HL-60/S4 treated with phorbol 12-myristate 13-acetate at 8.2 ng/mL for 4 days and 3 days (cell line): ENCODE measurements around the gene MSANTD2.
"Not testable (repeated sequence)": the region's sequence is repeated elsewhere in the genome, so short reads cannot be mapped to it uniquely, and the experiment has no call there.

ENCODE experiments used
- in situ Hi-C: fragments of 300-500 bp; cut with MboI; formaldehyde crosslinking; loops from 2 replicates; pipeline ENCODE4 v1.15.0; 2022; ENCODE audit warnings: low sequenced_read_pairs

The MSANTD2 gene

GRCh38 chr11:124784051-124784450 lies 16.2 kb downstream of the MSANTD2 start:
- in situ Hi-C loops = no loop called here

GRCh38 chr11:124783002-124783401 lies 17.2 kb downstream of the MSANTD2 start:
- in situ Hi-C loops = no loop called here

- in situ Hi-C loops = no loop called here
Observed at GRCh38 chr11:124779568-124779967, 20.6 kb downstream of the MSANTD2 start.

DNA sequence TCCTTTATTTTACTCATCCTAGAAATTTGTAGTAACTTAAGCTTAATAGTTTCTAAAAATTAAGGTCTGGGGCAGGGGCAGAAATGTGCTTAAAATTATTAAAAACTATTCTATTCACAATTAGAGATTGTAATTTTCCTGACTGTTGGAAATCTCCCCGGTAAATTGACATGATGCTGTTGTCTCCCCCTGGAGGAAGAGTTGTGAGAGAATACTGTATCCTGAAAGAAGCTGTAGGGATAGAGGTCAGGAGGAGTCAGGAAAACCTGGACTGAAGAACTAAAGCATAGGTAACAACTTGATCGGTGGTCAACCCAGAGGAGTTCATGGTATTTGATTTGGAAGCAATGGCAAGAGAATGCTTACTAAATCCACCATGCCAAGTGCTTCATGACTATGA lies 21.9 kb downstream of the MSANTD2 start:
- in situ Hi-C loops = no loop called here

- in situ Hi-C loops = no loop called here
Observed at GRCh38 chr11:124776865-124777645, 23.2 kb downstream of the MSANTD2 start.

GRCh38 chr11:124770959-124771358 lies 29.2 kb downstream of the MSANTD2 start:
- in situ Hi-C loops = not testable (repeated sequence)

- in situ Hi-C loops = no loop called here
Observed at GRCh38 chr11:124769806-124770774, 30.1 kb downstream of the MSANTD2 start.

DNA sequence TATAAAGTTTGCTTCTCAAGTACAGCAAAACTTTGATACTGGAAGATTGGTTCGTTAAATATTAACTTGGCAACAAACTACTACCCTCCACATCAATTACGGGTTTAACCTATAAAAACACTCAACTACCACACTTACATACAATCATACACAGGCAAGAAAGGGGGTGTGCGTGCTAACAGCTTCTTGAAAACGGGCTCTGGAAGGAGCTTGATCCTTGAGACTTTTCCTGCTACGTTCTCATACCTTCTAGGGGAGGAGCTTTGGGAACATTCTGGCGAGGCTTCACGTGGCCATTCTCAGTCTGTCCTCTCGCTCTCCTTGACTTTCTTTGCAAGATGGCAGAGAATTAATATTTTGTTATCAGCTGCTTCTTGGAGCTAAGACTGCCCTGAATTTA lies 31.3 kb downstream of the MSANTD2 start:
- in situ Hi-C loops = no loop called here

DNA sequence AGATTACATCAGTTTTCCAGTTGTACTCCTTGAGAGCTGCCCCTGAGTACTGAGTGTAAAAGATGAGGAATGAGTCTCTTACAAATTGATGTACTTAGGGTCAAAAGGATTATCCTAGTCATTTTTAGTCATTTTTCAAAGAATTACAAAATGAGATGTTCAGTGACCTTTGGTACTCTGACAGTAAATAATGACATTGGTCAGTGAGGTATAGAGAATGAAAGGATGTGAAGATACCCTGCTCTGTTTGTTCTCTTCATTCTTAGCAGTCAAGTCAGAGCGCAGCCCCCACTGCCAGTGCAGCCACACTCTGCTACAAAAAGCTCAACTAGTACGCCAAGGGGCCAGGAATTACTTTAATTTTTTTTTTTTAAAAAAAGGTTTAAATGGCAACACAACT lies 34.0 kb downstream of the MSANTD2 start:
- in situ Hi-C loops = no loop called here

DNA sequence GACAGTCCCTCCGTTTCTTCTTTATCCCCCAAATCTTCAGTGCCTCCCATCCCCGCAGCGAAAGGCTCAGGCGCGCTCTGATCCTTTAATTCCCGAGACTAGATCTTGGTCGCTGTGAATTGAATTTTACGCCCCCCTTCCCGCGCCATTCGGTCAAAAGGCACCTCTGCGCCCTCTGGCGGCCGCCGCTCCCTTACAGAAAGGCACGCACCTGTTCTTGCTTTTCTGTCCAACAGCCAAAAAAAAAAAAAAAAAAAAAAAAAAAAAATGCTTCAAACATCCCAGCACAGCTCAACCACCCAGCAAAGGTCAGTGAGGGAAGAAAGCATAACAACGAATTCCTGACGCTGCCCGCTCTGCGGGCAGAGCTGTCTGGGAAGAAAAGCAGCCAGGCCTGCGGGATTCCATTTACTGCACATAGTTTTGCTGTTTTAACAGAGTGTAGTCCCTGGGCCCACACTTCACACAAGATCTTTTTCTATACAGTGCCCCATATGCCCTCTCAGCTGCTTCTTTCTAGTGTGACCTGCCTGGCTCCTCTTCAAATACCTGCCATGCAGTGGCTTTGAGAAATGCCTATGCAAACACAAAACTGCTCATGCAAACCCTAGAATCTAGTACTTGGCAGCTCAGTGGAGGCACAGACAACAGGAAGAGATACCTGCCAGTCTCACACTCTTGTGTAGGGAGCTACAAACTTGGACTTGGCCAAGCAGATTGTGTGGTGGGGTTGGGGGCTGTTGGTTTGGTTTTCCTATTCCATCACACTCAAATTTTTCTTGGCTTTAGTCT lies 36.9 kb downstream of the MSANTD2 start:
- in situ Hi-C loops = no loop called here

GRCh38 chr11:124762624-124763155 lies 37.5 kb downstream of the MSANTD2 start:
- in situ Hi-C loops = no loop called here

DNA sequence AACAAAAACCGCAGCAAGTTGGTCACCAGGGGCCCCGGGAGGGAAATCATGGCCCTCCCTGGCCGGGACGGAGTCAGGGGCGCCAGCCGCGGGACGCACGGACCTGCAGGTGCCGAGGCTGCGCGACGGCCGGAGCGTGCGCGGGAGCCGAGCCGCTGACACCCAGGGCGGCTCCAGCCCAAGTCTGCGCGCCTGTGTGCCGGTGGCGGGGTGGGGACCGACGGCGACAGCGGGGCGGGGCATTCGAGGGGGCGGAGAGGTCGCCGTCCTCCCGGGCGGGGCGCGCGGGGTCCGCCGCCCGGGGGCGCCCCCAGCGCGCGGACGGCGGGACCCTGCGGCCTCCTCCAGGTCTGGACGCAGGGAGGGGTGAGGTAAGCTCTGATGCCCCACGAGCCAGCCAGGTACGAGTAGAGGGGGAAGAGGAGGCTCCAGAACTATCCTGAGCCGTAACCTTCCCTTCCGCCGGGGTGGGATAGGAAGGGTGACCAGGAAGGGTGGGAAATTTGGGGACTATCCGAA lies 38.0 kb downstream of the MSANTD2 start, which contains the start of gene ESAM:
TSS of gene ESAM (minus strand) at position 186 of the 519 bp plus-strand sequence. CDS start at position 50, 136 bp downstream.
- in situ Hi-C loops = no loop called here

DNA sequence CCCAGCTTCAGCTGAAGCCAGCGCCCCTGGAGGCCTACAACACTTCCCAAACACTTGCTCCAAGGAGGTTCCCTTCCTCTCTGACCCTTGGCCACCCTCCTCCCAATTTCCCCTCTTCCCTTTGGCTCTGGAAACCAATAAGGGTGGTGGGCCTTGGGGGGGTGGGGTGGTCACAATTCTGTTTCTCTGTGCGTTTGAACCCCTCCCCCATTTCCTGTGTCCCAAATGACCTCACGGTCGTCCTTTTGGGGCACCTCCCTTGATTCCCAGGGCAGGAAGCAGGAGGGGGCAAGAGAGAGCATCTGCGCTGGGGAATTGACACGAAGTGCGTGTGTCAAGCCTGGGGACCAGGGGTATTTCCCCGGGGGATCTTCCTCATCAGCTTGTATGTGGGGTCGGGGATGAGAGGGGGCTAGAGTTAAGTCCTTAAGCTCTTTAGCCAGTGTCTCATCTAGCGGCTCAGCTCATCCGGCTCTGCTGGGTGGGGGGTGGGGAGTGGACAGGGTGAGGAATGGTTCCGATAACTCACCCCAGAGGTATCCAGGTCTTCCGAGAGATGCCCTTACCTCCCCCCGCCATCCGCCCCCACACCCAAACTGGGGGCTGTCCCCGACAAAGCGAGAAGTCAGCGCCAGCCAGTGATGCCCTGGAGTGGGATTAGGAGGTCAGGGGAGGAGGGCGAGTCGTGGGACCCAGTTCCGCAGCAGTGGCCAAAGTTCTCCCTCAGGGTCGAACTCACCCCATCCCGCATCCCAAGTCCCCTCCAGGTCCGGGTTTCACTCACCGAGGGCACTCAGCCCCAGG lies 38.7 kb downstream of the MSANTD2 start:
- in situ Hi-C loops = no loop called here

DNA sequence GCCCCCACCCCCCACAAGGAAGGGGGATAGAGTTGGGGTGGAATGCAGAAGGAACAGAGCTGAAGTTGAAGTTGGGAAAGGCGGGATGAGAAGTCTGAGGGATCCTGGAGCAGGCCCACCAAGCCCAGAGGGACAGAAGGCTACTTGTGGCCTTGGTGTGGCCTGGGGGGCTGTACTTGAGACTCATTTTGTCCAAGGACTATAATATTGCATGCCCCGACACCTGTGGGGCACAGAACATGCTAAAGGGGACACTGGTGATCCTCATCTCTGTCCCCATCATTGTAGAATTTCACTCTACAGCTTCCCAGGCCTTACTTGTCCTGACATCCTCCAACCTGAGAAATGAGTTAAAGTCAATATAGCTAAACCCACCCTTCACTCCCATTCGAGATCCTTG lies 39.4 kb downstream of the MSANTD2 start:
- in situ Hi-C loops = no loop called here

GRCh38 chr11:124760205-124760652 lies 40.0 kb downstream of the MSANTD2 start:
- in situ Hi-C loops = no loop called here

DNA sequence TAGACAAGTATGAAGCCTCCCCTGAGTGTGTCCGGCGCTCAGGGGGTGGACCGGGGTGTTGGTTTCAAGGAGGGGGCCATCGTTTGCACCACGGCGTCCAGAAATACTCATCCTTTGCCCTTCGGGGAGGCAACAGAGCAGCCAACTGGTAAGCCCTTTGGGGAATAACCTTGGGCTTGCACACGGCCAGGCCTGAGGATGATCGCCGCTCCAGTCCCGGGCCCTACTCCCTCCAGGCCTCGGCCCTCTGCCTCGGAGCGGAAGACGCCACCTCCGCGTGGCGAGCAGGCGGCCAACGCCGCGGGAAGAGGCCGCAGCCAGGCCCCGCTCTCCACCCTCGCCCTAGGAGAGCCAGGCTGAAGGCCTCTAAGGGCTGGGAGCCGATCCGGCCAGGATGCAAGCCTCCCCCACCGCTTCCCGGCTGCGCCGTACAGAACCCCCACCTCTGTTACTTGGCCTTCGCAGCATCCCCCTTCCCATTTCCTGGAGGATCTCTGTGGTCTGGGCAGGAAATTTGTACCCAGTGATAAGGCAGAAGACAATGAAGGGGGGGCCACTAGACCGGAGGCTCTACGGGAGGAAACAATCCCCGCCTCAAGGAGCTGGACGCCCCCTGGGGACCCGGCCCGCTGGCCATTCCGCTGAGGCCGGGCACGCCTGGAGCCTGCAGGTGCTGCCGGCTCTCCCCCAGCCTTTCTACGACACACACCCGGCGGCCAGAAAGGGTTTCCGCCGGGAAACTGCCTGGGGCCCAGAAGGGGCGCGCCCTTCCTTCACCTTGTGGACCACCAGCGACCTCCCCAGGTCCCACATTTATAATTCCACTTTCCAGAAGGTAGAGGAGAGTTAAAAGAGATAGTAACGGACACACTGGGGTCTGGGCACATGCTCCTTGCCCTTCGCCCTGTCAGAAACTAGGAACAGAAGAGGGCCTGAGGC lies 40.7 kb downstream of the MSANTD2 start:
- in situ Hi-C loops = no loop called here

DNA sequence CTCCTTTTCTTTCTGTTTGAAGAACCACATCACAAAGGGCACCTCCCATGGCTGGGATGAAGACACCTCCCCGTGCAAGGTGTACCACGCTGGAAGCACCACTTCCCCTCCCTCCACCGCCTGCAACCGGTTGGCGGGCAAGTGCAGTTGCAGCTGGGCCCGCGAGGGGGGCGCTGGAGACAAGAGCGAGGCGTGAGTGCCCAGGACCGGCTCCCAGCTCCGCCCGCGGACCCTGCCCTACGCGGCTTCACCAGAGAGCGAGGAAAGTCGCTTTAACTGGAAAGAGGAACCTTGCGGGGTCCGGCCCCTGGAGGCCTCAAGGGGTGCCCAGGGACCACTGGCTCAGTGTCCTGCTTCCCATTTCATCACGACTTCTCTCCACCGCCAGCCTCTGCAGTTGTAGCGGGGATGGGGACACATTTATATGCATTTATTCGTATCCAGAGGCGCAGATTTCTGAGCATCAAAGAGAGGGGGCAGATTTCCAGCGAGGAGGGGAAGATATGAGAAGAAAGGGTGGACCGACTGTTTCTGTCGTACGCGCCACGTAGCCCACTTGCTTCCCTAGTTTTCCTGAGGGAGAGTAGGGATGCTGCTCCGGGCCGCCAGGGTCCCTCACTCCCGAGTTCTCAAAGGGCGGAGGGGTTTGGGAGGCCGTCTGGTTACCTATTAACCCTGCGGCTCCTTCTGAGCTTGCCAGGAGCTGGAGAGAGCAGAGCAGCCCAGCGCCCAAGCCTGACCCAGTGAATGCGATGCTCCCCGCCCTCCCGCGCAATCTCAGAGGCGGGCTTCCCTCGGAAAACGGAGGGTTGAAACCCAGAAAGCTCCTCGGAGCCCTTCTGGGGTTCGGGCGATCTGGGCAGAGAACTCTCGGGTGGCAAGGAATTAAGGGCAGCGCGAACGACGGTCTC lies 41.6 kb downstream of the MSANTD2 start:
- in situ Hi-C loops = no loop called here
